ENCODE results near the gene DHRS3.

The DHRS3 gene

GRCh38 chr1:12600880-12601633, 17.0 kb downstream of the DHRS3 start:
- TF ChIP-seq, protein P1, sequence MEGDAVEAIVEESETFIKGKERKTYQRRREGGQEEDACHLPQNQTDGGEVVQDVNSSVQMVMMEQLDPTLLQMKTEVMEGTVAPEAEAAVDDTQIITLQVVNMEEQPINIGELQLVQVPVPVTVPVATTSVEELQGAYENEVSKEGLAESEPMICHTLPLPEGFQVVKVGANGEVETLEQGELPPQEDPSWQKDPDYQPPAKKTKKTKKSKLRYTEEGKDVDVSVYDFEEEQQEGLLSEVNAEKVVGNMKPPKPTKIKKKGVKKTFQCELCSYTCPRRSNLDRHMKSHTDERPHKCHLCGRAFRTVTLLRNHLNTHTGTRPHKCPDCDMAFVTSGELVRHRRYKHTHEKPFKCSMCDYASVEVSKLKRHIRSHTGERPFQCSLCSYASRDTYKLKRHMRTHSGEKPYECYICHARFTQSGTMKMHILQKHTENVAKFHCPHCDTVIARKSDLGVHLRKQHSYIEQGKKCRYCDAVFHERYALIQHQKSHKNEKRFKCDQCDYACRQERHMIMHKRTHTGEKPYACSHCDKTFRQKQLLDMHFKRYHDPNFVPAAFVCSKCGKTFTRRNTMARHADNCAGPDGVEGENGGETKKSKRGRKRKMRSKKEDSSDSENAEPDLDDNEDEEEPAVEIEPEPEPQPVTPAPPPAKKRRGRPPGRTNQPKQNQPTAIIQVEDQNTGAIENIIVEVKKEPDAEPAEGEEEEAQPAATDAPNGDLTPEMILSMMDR (IDR thresholded peaks at IDR 0.05; ENCODE audit: low read depth, low read length, missing control alignments), result peak; percentile 52
- in situ Hi-C loops (cut with HindIII; ENCODE audit: low sequenced_read_pairs), result no loop called here
- no peak for DNase-seq (ENCODE audit: low read depth)
- no peak overlapping the region for H3K4me3 ChIP-seq (ENCODE audit: low read depth, low read length)

DNA sequence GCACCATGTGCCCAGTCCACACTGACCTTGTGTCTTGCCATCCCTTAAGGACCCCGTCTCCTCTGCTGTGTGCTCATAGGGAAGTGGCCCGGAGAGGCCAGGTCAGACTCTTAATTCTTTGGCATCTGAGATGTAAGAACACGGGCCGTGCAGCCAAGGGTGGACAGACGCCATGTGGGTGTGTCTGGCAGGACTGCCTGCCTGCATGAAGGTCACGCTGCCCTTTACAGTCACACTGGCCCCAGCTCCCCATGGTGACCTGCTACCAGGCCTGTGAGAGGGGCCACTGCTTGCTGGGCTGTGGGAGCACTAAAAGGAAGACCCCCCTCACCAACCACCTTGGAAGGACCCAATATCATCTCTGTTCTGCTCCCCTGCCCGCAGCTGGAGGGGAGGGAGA, 17.7 kb downstream of the DHRS3 start:
- TF ChIP-seq, protein P1 (IDR thresholded peaks at IDR 0.05; ENCODE audit: low read depth, low read length, missing control alignments), result no peak
- H3K4me3 ChIP-seq (ENCODE audit: low read depth, low read length), result no peak overlapping the region
- no peak for DNase-seq (ENCODE audit: low read depth)
- in situ Hi-C loops (cut with HindIII; ENCODE audit: low sequenced_read_pairs), result no loop called here

GRCh38 chr1:12599657-12600056, 18.4 kb downstream of the DHRS3 start:
- in situ Hi-C loops (cut with HindIII; ENCODE audit: low sequenced_read_pairs), result no loop called here
- no peak for DNase-seq (ENCODE audit: low read depth)
- H3K4me3 ChIP-seq (ENCODE audit: low read depth, low read length), result no peak overlapping the region
- TF ChIP-seq, protein P1 (IDR thresholded peaks at IDR 0.05; ENCODE audit: low read depth, low read length, missing control alignments), result no peak

DNA sequence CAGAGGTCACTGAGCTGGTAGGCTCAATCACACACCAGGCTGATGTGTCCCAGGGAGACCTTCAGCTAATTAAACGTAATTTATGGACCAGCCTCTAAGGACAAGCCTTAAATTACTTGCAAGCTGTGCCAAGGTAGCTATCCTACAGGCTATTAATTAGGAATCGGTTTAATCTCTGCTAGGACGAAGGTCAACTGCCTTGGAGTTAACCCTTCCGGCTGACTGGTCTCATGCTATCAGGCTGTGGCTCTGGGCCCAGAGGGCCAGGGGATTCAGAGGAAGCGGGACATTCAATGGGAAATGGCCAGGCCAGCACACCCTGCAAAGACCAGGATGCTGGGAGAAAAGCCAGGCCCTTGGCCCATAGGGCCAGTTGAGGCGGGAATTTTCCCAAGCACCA, 19.0 kb downstream of the DHRS3 start:
- in situ Hi-C loops (cut with HindIII; ENCODE audit: low sequenced_read_pairs), result no loop called here
- H3K4me3 ChIP-seq (ENCODE audit: low read depth, low read length), result no peak overlapping the region
- TF ChIP-seq, protein P1 (IDR thresholded peaks at IDR 0.05; ENCODE audit: low read depth, low read length, missing control alignments), result no peak
- no peak for DNase-seq (ENCODE audit: low read depth)

DNA sequence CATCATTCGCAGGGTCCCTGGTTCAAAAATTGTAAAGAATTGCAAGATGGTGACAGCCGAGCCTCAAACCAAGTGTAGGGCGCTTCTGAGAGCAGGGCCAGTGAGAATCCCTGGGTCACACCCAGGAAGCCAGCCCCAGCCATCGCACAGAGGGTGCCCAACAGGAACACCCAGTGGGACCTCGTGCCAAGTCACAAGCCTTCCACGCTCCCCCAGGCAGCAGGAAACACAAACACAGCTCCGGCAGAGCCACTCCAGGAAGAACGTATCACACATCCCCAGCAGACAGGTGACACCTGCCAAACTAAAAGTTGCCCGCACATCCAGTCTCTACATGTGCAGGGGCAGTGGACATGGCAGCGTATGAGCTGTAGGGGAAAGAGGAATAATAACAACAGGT, 20.2 kb downstream of the DHRS3 start:
- H3K4me3 ChIP-seq (ENCODE audit: low read depth, low read length), result no peak overlapping the region
- TF ChIP-seq, protein P1 (IDR thresholded peaks at IDR 0.05; ENCODE audit: low read depth, low read length, missing control alignments), result no peak
- DNase-seq (ENCODE audit: low read depth), result no peak
- in situ Hi-C loops (cut with HindIII; ENCODE audit: low sequenced_read_pairs), result no loop called here

DNA sequence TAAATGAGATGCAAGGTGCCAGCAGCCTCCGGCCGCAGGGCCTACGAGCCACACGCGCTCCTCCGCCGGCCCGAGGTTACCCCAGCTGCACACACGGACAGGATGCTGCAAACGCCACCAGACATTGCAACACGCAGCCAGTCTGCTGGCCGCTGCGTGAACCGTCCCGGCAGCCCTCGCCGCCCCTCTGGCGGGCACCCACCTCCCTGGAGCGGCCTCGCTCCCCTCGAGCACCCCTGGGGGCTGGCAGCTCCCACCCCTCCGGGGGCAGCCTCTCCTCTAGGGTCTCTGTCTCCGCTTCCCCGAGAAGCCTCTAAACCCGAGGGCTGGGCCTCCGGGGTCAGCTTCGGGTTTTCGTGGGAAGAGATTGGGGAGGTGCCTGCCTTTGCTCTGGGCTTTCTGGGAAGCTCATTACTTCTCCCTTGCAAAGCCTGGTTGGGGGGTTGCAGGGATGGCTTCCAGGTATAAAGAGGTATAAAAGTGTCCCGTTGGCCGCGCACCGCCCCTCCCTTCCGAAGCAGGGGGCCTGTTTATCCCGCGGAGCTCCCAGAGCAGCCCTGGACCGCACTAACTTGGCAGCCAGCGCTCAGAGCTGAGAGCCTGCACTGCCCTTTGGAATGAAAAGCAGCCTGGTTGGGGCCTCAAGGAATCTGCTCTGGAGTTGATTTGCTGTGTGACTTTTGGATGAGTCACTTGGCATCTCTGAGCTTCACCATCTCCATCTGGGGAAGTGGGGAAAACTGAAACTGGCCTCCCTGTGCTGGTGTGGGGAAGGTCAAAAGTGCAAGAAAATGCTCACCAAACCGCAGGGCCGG, 21.8 kb downstream of the DHRS3 start:
- H3K4me3 ChIP-seq (ENCODE audit: low read depth, low read length), result peak overlapping the region; percentile 37
- TF ChIP-seq, protein P1 (IDR thresholded peaks at IDR 0.05; ENCODE audit: low read depth, low read length, missing control alignments), result no peak
- DNase-seq (ENCODE audit: low read depth), result peak; percentile 97
- in situ Hi-C loops (cut with HindIII; ENCODE audit: low sequenced_read_pairs), result no loop called here

Measured in astrocyte of the cerebellum (primary cell).